GM23338 (cell line): ENCODE measurements around the gene ZNF782. TPM values are rescaled to one million over a fixed set of nuclear protein-coding genes. Genes with fewer than 3 reads are reported as not detected.

ENCODE experiments used
- ATAC-seq: fragments of 200-7000 bp; cut with Tn5 transposase; 3 replicates; pipeline ENCODE4 v1.9.1; 2020
- DNase-seq: peaks from one replicate; pipeline ENCODE4 v3.0.0-alpha.2; 2015; ENCODE audit warnings: low spot score
- H2AFZ ChIP-seq: fragments of 200-600 bp; sonication (generic); 2 replicates; pipeline ENCODE4 v1.8.0; 2016; ENCODE audit warnings: antibody characterized with exemption, mild to moderate bottlenecking, moderate library complexity
- H3F3A ChIP-seq: fragments of 200-600 bp; sonication (generic); replicated peaks from 2 replicates; pipeline ENCODE4 v1.8.0; 2017; ENCODE audit warnings: antibody characterized with exemption, mixed run types, low read depth
- H3K27ac ChIP-seq: fragments of 200-600 bp; sonication (generic); 2 replicates; pipeline ENCODE4 v1.6.1; 2016; ENCODE audit warnings: low read depth
- H3K27me3 ChIP-seq: fragments of 200-600 bp; sonication (generic); 2 replicates; pipeline ENCODE4 v1.8.0; 2016; ENCODE audit warnings: mild to moderate bottlenecking, mixed run types, moderate library complexity; ENCODE audit not compliant: insufficient read depth
- H3K36me3 ChIP-seq: fragments of 200-600 bp; sonication (generic); 2 replicates; pipeline ENCODE4 v1.8.0; 2016; ENCODE audit warnings: mild to moderate bottlenecking; ENCODE audit not compliant: insufficient read depth
- H3K4me1 ChIP-seq: fragments of 200-600 bp; sonication (generic); 2 replicates; pipeline ENCODE4 v1.8.0; 2016; ENCODE audit warnings: mild to moderate bottlenecking, moderate library complexity; ENCODE audit not compliant: insufficient read depth
- H3K4me2 ChIP-seq: fragments of 200-600 bp; sonication (generic); 2 replicates; pipeline ENCODE4 v1.7.1; 2017; ENCODE audit warnings: mixed run types
- H3K4me3 ChIP-seq: fragments of 200-600 bp; sonication (generic); 2 replicates; pipeline ENCODE4 v1.6.1; 2016; ENCODE audit warnings: mixed run types
- H3K79me2 ChIP-seq: fragments of 200-600 bp; sonication (generic); replicated peaks from 2 replicates; pipeline ENCODE4 v1.8.0; 2017; ENCODE audit warnings: mild to moderate bottlenecking; ENCODE audit not compliant: insufficient read depth
- H3K9me2 ChIP-seq: fragments of 200-600 bp; sonication (generic); 2 replicates; pipeline ENCODE4 v1.8.0; 2017; ENCODE audit not compliant: insufficient read depth
- H4K20me1 ChIP-seq: fragments of 200-600 bp; sonication (generic); replicated peaks from 2 replicates; pipeline ENCODE4 v1.8.0; 2017; ENCODE audit warnings: mild to moderate bottlenecking; ENCODE audit not compliant: insufficient read depth
- H3K27ac Mint-ChIP-seq: 2 replicates; pipeline ENCODE4 v1.8.0; 2020; ENCODE audit warnings: inconsistent platforms, mild to moderate bottlenecking, moderate library complexity, mixed read lengths
- H3K27me3 Mint-ChIP-seq: 3 replicates; pipeline ENCODE4 v1.8.0; 2022; ENCODE audit warnings: low read depth, mild to moderate bottlenecking, moderate library complexity, mixed read lengths, inconsistent platforms; ENCODE audit not compliant: insufficient read depth, poor library complexity
- H3K36me3 Mint-ChIP-seq: 3 replicates; pipeline ENCODE4 v1.8.0; 2021; ENCODE audit warnings: low read depth, mild to moderate bottlenecking, inconsistent platforms, moderate library complexity, mixed read lengths
- H3K4me1 Mint-ChIP-seq: 3 replicates; pipeline ENCODE4 v1.8.0; 2020; ENCODE audit warnings: mild to moderate bottlenecking, inconsistent platforms, mixed read lengths
- H3K4me3 Mint-ChIP-seq: 3 replicates; pipeline ENCODE4 v1.8.0; 2021; ENCODE audit warnings: moderate library complexity, mild to moderate bottlenecking, inconsistent platforms, mixed read lengths
- H3K9me3 Mint-ChIP-seq: 3 replicates; pipeline ENCODE4 v1.8.0; 2020; ENCODE audit warnings: moderate library complexity, mild to moderate bottlenecking, inconsistent platforms, mixed read lengths
- CREB1 ChIP-seq: fragments of 250-450 bp; sonication (Bioruptor Pico); IDR thresholded peaks from 2 replicates; pipeline ENCODE4 v1.5.0; 2020; ENCODE audit warnings: low read depth, mild to moderate bottlenecking, moderate library complexity
- CTCF ChIP-seq, 2 experiments: fragments of 200-600 bp in 1 of 2; sonication (generic) in 1 of 2; conservative IDR thresholded peaks; 2 replicates each; pipeline versions ENCODE4 v1.5.1 to v1.6.1; 2016 to 2017; ENCODE audit warnings: antibody characterized with exemption in 2 of 2, low read depth in 2 of 2, mild to moderate bottlenecking in 2 of 2, moderate library complexity in 1 of 2
- ETS1 ChIP-seq: IDR thresholded peaks from 2 replicates; pipeline ENCODE4 v1.6.1; 2016; ENCODE audit warnings: antibody characterized with exemption
- EZH2 ChIP-seq: fragments of 200-600 bp; sonication (generic); IDR thresholded peaks from one replicate; pipeline ENCODE4 v1.8.0; 2017; ENCODE audit warnings: antibody characterized with exemption, mild to moderate bottlenecking, low read depth; ENCODE audit not compliant: unreplicated experiment
- EZH2phosphoT487 ChIP-seq: fragments of 200-600 bp; sonication (generic); IDR thresholded peaks from one replicate; pipeline ENCODE4 v1.8.1; 2018; ENCODE audit warnings: antibody characterized with exemption; ENCODE audit not compliant: unreplicated experiment
- JUNB ChIP-seq: IDR thresholded peaks from one replicate; pipeline ENCODE4 v1.6.1; 2016; ENCODE audit warnings: antibody characterized with exemption; ENCODE audit not compliant: unreplicated experiment
- NANOG ChIP-seq: IDR thresholded peaks from 2 replicates; pipeline ENCODE4 v1.6.1; 2016; ENCODE audit warnings: antibody characterized with exemption, borderline replicate concordance
- POLR2AphosphoS5 ChIP-seq: IDR thresholded peaks from 2 replicates; pipeline ENCODE4 v1.6.1; 2016; ENCODE audit warnings: antibody characterized with exemption, low read depth
- REST ChIP-seq: IDR thresholded peaks from one replicate; pipeline ENCODE4 v1.6.1; 2018; ENCODE audit warnings: antibody characterized with exemption; ENCODE audit not compliant: unreplicated experiment
- STAT1 ChIP-seq: IDR thresholded peaks from one replicate; pipeline ENCODE4 v1.6.1; 2016; ENCODE audit warnings: antibody characterized with exemption; ENCODE audit not compliant: unreplicated experiment
- ZNF331 ChIP-seq: fragments of 250-450 bp; sonication (Bioruptor Pico); IDR thresholded peaks from 2 replicates; pipeline ENCODE4 v1.5.0; 2020; ENCODE audit warnings: low read depth, mild to moderate bottlenecking, moderate library complexity
- polyA plus RNA-seq: library from polyadenylated mRNA; unstranded; fragments of >200 nt; fragmentation: Nextera tagmentation; extraction: Ambion mirVana; gene quantifications from 2 replicates; pipeline ENCODE4 v1.2.1, GENCODE V29; 2016
- total RNA-seq: library from RNA; depleted of rRNA; stranded (reverse); fragments of >200 nt; shearing (Covaris generic); gene quantifications from 2 replicates; pipeline ENCODE4 v1.2.3, GENCODE V29; 2014

Gene ZNF782
- total and polyA plus RNA-seq, 2 experiments from 2014 or later: 2.1 to 5.0 TPM

GRCh38 chr9:96858670-96859069 lies 4.4 kb upstream of the ZNF782 start (continued):
- TF ChIP-seq CTCF (conservative IDR thresholded peaks at IDR 0.05; ENCODE audit: low read depth in 2 of 2) (no peak), ZNF331 (no peak), JUNB (no peak)

- H3K4me2 ChIP-seq: no peak overlapping the region
- no peaks in the 10 kb centered on the region for H3K9me2 ChIP-seq
- no peaks in the 10 kb centered on the region for H3F3A ChIP-seq
- DNase-seq (no peak), ATAC-seq (no peak)
- H3K4me1 Mint-ChIP-seq: peaks cover 38% of the 10 kb centered on the region
- no peaks in the 10 kb centered on the region for H3K9me3 Mint-ChIP-seq
- H3K27ac ChIP-seq: no peak overlapping the region
- no peaks in the 10 kb centered on the region for H3K36me3 ChIP-seq
- no peak overlapping the region for H2AFZ ChIP-seq
- peaks cover 9% of the 10 kb centered on the region for H3K27me3 Mint-ChIP-seq
- H3K79me2 ChIP-seq: peaks cover 7% of the 10 kb centered on the region; the same call in 1 of the 2 replicates
- H3K4me1 ChIP-seq: peaks cover 17% of the 10 kb centered on the region; the same call in 1 of the 2 replicates
- H4K20me1 ChIP-seq: no peaks in the 10 kb centered on the region
- H3K27ac Mint-ChIP-seq: peak overlapping the region; percentile 41; the same call in 1 of the 2 replicates
- no peak overlapping the region for H3K4me3 Mint-ChIP-seq
- H3K27me3 ChIP-seq: no peaks in the 10 kb centered on the region
- H3K4me3 ChIP-seq: no peak overlapping the region
- no peaks in the 10 kb centered on the region for H3K36me3 Mint-ChIP-seq
- TF ChIP-seq CREB1 (CRISPR knock-in tag) (no peak), EZH2 (no peak), POLR2AphosphoS5 (no peak), EZH2phosphoT487 (no peak), CTCF (conservative IDR thresholded peaks at IDR 0.05; ENCODE audit: low read depth in 2 of 2) (no peak), JUNB (no peak), REST (no peak), NANOG (no peak), ETS1 (no peak), STAT1 (no peak)
Observed at GRCh38 chr9:96858018-96858573, 3.8 kb upstream of the ZNF782 start.
